DMS153 treated with DMSO at 0.1 percent for 48 hours (cell line): Measurements from ENCODE around the gene NR2F1-AS1.

Source experiments
- DNase-seq: peaks from one replicate; lab custom pipeline; 2025; ENCODE audit not compliant: unreplicated experiment; lab: John Stamatoyannopoulos, UW

Gene NR2F1-AS1

DNA sequence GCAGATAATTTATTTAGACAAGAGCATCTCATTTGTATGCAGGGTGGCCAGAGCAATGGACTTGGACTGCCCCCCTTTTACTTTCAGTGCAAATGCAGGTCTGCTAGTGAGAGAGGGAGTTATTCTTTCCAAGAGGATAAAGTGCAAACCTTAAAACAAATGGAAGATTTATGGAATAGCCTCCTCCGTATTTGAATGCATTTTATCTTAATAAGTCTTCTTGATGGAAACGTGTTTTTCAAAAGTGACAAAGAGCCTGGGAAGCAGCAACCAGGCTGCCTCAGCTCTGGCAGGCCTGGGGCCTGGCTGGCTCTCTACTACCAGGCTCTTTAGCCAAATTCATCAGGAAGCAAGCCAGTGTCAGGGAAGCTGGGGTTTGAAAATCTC, 8.8 kb upstream of the NR2F1-AS1 start:
- DNase-seq, result no peak

DNA sequence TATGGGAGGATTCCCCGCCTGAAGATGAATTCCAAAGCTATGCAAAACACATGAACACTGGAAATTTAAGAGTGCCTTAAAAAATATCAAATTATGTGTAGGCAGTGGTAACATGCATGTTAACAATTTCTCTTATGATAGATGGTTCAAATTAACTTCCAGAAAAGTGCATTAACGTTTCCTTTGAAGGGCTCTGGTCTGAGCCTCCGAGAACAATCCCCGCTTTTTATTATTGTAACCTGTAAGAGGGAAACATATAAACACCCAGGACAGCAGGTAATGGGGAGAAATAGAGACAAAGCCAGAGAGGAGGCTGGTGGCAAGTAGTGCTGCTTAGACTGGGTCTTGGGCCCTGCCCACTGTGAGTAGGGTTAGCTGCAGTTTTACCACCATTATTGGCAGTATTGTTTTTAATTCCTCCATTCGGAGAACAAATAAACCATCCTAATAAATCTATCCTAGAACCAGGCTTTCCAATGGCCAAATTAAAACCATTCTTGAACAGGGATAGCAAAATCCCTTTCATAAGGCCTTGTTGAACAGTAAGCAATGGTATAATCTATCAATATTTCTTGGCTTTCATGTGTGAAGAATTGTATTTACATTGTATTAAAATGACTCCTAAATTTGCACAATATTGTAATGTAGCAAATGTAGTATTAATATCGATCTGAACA, 8.3 kb upstream of the NR2F1-AS1 start:
- DNase-seq, result no peak

DNA sequence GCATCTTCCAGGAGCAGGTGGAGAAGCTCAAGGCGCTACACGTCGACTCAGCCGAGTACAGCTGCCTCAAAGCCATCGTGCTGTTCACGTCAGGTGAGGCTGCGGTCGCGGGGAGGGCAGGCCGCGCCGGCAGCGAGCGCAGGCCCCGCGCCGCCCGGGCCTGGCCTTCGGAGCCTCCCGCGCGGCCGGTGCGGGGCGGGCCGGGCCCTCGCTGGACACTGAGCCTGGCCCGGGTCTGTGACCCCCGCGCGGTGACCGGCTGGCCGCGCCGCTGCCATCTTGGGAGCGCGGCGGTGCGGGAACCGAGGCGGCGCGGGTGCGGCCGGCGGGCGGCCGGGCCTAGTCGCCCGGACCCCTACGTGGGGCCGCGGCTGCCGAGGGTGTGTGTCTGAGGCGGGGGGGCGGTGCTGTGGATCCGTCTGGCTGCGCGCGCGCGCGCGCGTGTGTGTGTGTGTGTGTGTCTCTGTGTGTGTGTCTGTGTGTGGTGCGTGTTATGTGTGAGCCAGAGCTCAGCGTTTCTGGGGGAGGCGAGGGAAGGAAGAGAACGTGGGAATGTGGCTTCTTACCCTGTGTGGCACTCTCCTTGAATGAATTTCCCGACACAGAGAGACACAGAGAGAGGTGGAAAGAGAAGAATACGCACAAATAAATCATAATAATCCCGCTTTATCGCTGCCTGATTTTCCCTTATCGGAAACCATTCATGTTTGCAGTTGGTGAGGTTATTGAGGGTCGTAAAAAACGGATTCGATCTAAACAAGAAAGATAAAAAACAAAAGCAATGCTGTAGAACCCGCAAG, 7.5 kb upstream of the NR2F1-AS1 start:
- no peak for DNase-seq

DNA sequence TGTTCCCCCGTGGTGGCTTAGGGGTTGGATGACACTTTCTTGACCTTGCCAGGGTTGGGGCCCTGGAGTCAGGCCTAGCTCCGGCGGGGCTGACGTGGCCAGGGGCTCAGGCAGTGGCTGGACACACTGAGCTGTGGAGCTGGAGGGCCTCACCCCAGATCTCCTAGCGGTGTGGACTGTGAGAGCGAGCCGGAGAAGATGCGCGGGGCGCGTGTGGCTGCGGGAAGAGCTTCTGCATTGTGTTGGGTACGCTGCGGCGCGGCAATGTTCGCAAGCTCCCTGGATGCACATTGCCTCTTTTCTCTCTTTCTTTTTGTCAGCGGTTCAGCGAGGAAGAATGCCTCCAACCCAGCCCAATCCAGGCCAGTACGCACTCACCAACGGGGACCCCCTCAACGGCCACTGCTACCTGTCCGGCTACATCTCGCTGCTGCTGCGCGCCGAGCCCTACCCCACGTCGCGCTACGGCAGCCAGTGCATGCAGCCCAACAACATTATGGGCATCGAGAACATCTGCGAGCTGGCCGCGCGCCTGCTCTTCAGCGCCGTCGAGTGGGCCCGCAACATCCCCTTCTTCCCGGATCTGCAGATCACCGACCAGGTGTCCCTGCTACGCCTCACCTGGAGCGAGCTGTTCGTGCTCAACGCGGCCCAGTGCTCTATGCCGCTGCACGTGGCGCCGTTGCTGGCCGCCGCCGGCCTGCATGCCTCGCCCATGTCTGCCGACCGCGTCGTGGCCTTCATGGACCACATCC, 6.8 kb upstream of the NR2F1-AS1 start:
- DNase-seq, result no peak

DNA sequence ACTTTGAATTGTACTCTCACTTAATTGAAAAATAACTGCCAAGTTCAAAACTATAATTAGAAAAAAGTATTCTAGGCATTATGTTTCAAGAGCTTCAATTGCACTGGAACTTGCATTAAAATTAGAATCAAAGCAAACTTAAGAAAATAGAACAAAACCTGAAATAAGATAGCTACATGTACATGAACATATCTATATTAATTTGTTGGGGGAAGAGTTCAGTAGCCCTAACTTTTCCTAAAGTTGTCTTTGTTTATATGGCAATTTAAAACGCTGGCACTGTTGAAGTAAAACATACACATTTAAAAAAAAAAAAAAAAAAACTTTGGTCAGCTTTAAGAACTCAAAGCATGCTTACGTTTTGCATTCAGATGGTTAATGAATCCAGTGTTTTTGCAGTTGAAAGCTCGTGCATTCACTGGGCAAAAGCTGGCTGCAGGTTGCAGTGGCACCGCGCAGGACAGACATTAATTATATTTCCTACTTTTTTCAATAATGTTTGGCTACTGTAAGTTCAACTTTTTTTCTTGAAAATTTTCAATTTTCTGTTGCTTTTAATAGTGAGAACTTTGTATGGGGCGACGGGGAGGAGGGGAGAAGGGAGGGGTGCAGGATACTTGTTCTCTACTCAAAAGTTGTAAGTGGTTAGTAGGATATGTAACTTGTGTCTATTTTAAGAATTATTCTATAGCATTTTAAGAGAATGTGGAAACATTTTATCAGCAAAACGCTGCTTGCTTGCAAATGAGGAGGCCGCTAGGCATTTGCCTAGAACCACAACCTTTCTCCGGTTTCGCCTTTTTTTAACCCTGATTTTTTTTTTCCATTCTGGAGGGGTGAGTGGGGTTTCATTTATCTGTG, 5.9 kb upstream of the NR2F1-AS1 start:
- no peak for DNase-seq

DNA sequence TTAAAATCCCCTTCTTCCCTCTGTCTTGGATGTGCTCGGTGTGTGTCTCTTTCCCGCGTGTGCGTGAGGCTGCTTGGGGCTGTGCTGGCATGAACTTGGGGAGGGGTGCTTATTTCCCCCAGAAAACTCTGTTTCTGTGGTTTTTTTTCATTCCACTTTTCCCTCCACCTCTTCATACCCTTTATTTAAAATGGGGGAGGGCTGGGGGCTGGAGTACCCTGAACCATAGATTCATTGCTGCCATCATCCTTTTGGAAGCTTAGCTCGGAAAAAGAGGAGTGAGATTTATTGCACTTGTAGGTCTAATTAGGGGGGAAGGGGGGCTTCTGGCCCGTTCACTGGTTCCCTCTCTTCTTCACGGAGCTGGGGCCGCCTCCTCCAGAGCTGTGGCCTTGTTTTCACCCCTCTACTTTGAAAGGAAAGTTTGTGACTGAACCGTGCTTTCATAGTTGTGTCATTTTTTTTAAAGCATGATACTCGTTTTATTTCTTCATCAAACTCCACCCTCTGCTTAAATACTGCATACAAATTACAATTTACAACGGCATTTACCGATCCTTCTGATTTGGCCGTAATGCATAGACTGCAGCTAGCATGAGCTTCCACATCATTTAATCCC, 4.9 kb upstream of the NR2F1-AS1 start:
- no peak for DNase-seq

- no peak for DNase-seq
Measured at GRCh38 chr5:93585041-93585766, 4.2 kb upstream of the NR2F1-AS1 start.

DNA sequence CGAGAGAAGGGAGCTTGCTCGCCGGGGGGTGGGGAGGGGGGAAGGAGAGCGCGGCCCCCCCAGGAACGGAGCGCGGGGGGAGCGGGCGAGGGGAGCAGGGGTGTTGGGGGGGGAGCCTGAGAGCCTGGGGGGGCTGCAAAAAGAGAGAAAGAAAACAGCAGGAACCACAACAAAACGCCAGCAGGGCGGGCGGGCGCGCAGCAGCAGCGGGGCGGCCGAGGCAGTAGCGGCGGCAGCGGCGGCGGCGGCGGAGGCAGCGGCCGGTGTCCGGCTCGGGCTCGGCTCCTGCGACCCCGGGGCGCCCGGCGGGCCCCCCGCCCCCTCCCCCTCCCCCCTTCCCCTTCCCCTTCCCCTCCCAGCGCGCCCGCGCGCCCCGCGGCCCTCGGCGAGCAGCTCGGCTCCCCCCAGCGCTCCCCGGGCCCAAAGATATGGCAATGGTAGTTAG, 3.6 kb upstream of the NR2F1-AS1 start:
- no peak for DNase-seq

DNA sequence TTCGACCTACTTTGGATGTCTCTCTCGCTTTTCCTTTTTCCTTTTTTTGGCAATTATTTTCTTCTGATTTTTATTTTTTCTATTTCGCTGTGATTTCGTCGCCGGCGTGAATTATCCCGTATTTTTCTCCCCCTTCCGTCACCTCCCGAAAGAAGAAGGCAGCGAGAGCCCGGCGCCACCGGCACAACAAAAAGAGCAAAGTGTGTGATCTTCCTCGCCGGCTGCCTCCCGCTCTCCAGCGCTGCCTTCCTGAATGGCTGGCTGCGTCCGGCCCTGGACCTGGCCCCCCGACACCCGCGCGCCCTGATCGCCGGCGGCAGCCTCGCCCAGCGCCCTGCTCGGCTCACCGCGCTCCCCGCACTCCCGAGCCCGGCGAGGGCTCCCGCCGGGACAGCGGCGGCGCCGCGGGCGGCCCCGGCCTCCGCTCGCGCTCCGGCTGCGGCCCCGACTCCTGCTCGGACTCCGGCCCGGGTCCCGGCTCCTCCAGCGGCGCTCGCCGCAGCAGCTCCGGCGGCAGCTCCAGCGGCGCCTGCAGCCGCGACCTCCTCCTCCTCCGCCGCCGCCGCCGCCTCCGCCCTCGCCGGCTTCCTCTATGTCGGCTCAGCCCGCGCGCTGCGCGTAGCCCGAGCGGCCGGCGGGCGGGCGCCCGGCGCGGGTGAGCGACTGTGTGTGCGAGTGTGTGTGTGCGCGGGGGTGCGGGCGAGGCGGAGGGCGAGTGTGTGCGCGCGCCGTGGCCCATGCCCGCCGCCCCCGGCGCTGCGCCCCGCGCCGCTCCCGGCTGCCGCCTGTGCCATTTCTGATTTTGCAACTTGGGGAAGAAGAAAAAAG, 3.0 kb upstream of the NR2F1-AS1 start:
- DNase-seq, result no peak

GRCh38 chr5:93583439-93583767, 2.4 kb upstream of the NR2F1-AS1 start:
- DNase-seq, result no peak

DNA sequence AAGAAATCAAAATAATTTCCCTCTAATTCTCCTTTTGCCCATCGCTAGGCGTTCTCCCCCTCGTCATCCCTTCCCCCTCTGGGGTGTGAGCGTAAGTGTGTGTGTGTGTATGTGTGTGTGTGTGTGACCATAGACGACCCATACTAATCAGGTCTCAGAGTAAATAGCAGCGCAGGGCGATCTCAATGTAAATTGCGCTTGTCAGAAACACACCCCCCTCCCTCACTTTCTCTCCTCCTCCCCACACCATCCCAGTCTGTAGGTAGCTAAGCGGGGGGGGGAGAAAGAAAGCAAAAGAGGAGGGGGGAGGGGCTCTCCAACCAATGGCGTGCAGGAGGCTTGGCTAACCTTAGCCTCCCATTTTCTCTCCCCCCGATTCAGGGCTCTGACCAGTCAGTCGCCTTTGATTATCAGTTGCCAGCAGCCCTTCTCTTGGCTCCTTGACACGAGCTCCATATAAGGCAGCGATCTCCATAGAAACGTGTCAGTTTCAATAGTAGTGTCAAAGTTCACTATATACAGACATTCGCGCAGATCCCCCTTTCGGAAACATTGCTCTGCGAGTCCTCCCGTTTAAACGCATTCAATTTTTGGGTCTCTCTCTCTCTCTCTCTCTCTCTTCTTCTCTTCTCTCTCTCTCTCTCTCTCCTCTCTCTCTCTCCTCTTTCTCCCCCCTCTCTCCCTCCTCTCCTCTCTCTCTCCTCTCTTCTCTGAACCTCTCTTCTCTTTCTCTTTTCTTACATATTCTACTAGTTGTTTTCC, 1.8 kb upstream of the NR2F1-AS1 start, which contains the start of gene NR2F1:
TSS of gene NR2F1 (plus strand) at position 546 of the 762 bp plus-strand sequence. CDS start 1,802 bp downstream, outside the sequence.
- peak; percentile 32 for DNase-seq

GRCh38 chr5:93582167-93582462, 1.1 kb upstream of the NR2F1-AS1 start:
- no peak for DNase-seq

DNA sequence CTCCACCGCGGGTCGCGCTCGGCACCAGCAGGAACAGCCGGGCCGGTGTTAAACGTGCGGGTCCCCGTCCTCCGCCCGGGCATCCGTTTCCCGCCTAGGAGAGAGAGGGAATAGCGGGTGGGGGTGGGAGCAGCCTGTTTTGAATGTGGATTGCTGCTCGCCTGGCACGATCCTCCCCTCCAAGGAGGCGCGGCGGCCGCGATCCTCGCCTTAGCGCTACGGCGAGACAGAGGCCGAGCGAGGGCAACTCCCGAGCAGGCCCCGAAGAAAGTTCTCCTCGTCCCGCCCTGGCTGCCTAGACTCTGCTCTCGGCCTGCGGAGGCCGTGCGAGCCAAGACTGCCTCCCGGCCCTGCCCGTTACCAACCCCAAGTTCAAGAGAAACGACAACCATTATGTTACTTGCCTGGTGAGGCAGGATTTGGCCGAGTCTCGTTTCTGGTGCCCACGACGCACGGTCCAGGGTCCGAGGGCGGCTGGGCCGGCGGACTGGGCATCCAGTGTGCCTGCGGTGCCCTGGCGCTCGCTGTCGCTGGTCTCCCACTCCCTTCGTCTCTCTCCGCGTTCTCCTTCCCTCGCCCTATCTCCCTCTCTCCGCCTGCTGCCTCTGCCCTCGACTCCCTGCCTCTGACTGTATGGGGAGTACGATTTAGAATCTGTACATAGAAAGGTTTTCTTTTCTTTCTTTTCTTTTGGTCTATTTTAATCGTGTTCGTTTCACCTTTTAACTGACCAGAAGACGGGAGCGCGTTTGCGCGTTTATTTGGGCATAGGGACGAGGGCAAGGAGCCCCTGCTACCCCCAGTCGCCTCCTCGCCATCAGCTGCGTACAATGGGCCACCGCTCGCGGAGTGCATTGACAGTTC, 724 bp downstream of the NR2F1-AS1 start:
- DNase-seq, result no peak

GRCh38 chr5:93579692-93580062, 1.3 kb downstream of the NR2F1-AS1 start:
- DNase-seq, result no peak

GRCh38 chr5:93578813-93579691, 2.0 kb downstream of the NR2F1-AS1 start:
- DNase-seq, result no peak
